NCI-H1048 (cell line): ENCODE results near the gene CRTC1.

ENCODE experiments used
- DNase-seq: peaks from one replicate; lab custom pipeline; 2025; lab: John Stamatoyannopoulos, UW

The CRTC1 gene

GRCh38 chr19:18769989-18770528, 86.6 kb downstream of the CRTC1 start:
- DNase-seq, result no peak

GRCh38 chr19:18770663-18771327, 87.3 kb downstream of the CRTC1 start:
- DNase-seq, result no peak

GRCh38 chr19:18771328-18772242, 88.1 kb downstream of the CRTC1 start:
- no peak for DNase-seq

- no peak for DNase-seq
Measured at GRCh38 chr19:18772620-18773587, 89.4 kb downstream of the CRTC1 start.

GRCh38 chr19:18773682-18774081, 90.2 kb downstream of the CRTC1 start:
- DNase-seq, result no peak

GRCh38 chr19:18774107-18774506, 90.6 kb downstream of the CRTC1 start:
- DNase-seq, result no peak

- no peak for DNase-seq
Measured at GRCh38 chr19:18774782-18775444, 91.4 kb downstream of the CRTC1 start.

GRCh38 chr19:18775586-18776287, 92.3 kb downstream of the CRTC1 start:
- DNase-seq, result no peak

- DNase-seq, result no peak
Measured at GRCh38 chr19:18776288-18776594, 92.8 kb downstream of the CRTC1 start.

GRCh38 chr19:18776736-18777135, 93.3 kb downstream of the CRTC1 start:
- no peak for DNase-seq

- DNase-seq, result no peak
Measured at GRCh38 chr19:18777301-18778075, 94.0 kb downstream of the CRTC1 start.

GRCh38 chr19:18778076-18778389, 94.6 kb downstream of the CRTC1 start:
- no peak for DNase-seq

GRCh38 chr19:18778826-18779495, 95.5 kb downstream of the CRTC1 start:
- no peak for DNase-seq

- DNase-seq, result no peak
Measured at GRCh38 chr19:18780081-18780480, 96.6 kb downstream of the CRTC1 start.

GRCh38 chr19:18780631-18781030, 97.2 kb downstream of the CRTC1 start:
- DNase-seq, result no peak

- no peak for DNase-seq
Measured at GRCh38 chr19:18781047-18781600, 97.6 kb downstream of the CRTC1 start.

- no peak for DNase-seq
Measured at GRCh38 chr19:18781885-18782527, 98.5 kb downstream of the CRTC1 start.

- no peak for DNase-seq
Measured at GRCh38 chr19:18782559-18783225, 99.2 kb downstream of the CRTC1 start.
